Hepatocyte (in vitro differentiated cells): ENCODE measurements around the gene ST8SIA6.

Source experiments
- CTCF ChIP-seq: fragments of 200-600 bp; sonication (generic); IDR thresholded peaks from 2 replicates; pipeline ENCODE4 v1.5.1; 2016; ENCODE audit warnings: antibody characterized with exemption, mild to moderate bottlenecking; ENCODE audit not compliant: poor library complexity
- EZH2 ChIP-seq: fragments of 200-600 bp; sonication (generic); IDR thresholded peaks from 2 replicates; pipeline ENCODE4 v1.6.1; 2016; ENCODE audit warnings: antibody characterized with exemption, mild to moderate bottlenecking, borderline replicate concordance

GRCh38 chr10:17418249-17418648 is 36.1 kb downstream of the ST8SIA6 start:
- TF ChIP-seq CTCF, result no peak
- no peak for TF ChIP-seq EZH2
